CD14-positive monocyte (primary cell): ENCODE measurements around the gene ZC3HAV1. TPM values are rescaled to one million over a fixed set of nuclear protein-coding genes. Genes with fewer than 3 reads are reported as not detected.
"Not testable (repeated sequence)": the region's sequence is repeated elsewhere in the genome, so short reads cannot be mapped to it uniquely, and the experiment has no call there.

Experiments
- DNase-seq, 3 donors: peaks; one replicate each; pipeline ENCODE4 v3.0.0-alpha.2; 2011 to 2022
- H2AFZ ChIP-seq: 2 replicates; pipeline ENCODE4 v1.6.0; 2012; ENCODE audit warnings: mild to moderate bottlenecking, low read depth, low read length, inconsistent platforms; ENCODE audit not compliant: insufficient read depth, poor library complexity, severe bottlenecking
- H3K27ac ChIP-seq, 2 donors: 1 replicate in 1 of 2; 2 replicates in 1 of 2; pipeline ENCODE4 v1.5.1; 2012 to 2013; ENCODE audit warnings: low read length in 2 of 2, control low read depth in 1 of 2, inconsistent platforms in 1 of 2, low read depth in 1 of 2, mild to moderate bottlenecking in 1 of 2
- H3K27me3 ChIP-seq, 2 donors: one replicate each; pipeline versions ENCODE4 v1.6.0 to v1.6.1; 2011 to 2013; ENCODE audit warnings: low read length in 2 of 2; ENCODE audit not compliant: control insufficient read depth in 2 of 2, insufficient read depth in 2 of 2
- H3K36me3 ChIP-seq, 2 donors: replicated peaks in 1 of 2; 1 replicate in 1 of 2; 2 replicates in 1 of 2; pipeline versions ENCODE4 v1.5.1 to v1.6.1; 2012 to 2013; ENCODE audit warnings: low read length in 2 of 2, control low read depth in 1 of 2, inconsistent platforms in 1 of 2, mild to moderate bottlenecking in 1 of 2; ENCODE audit not compliant: insufficient read depth in 2 of 2, control insufficient read depth in 1 of 2
- H3K4me1 ChIP-seq, 2 donors: 1 replicate in 1 of 2; 2 replicates in 1 of 2; pipeline versions ENCODE4 v1.5.1 to v1.6.1; 2012 to 2013; ENCODE audit warnings: low read length in 2 of 2, control low read depth in 1 of 2, inconsistent platforms in 1 of 2, mild to moderate bottlenecking in 1 of 2, moderate library complexity in 1 of 2; ENCODE audit not compliant: insufficient read depth in 2 of 2, control insufficient read depth in 1 of 2
- H3K4me2 ChIP-seq: replicated peaks from 2 replicates; pipeline ENCODE3; 2012; ENCODE audit warnings: low read length, moderate library complexity, mild to moderate bottlenecking; ENCODE audit not compliant: poor library complexity, severe bottlenecking; ENCODE audit errors: extremely low read depth
- H3K4me3 ChIP-seq, 3 experiments: fragments of 200-600 bp in 1 of 3; sonication (generic) in 1 of 3; replicated peaks in 1 of 3; 1 replicate in 2 of 3; 2 replicates in 1 of 3; pipeline ENCODE4 v1.5.1; 2011 to 2013; ENCODE audit warnings: low read length in 3 of 3, mild to moderate bottlenecking in 3 of 3, control low read depth in 2 of 3, low read depth in 2 of 3, inconsistent platforms in 1 of 3, moderate library complexity in 1 of 3
- H3K79me2 ChIP-seq: 2 replicates; pipeline ENCODE4 v1.6.0; 2012; ENCODE audit warnings: mild to moderate bottlenecking, control low read depth, inconsistent platforms, low read length, moderate library complexity; ENCODE audit not compliant: insufficient read depth
- H3K9ac ChIP-seq: 2 replicates; pipeline ENCODE4 v1.6.0; 2017; ENCODE audit warnings: low read length, mild to moderate bottlenecking; ENCODE audit not compliant: insufficient read depth, poor library complexity, severe bottlenecking
- H3K9me3 ChIP-seq, 2 donors: replicated peaks in 1 of 2; 1 replicate in 1 of 2; 2 replicates in 1 of 2; pipeline versions ENCODE4 v1.5.1 to v1.6.1; 2012 to 2013; ENCODE audit warnings: low read length in 2 of 2, control low read depth in 1 of 2; ENCODE audit not compliant: control insufficient read depth in 1 of 2, insufficient read depth in 1 of 2
- H4K20me1 ChIP-seq: 2 replicates; pipeline ENCODE4 v1.6.0; 2012; ENCODE audit warnings: mild to moderate bottlenecking, low read length, control low read depth, moderate library complexity; ENCODE audit not compliant: insufficient read depth
- H3K27ac Mint-ChIP-seq, 7 donors: one replicate each; pipeline ENCODE4 v1.8.0; 2020; ENCODE audit warnings: mild to moderate bottlenecking in 7 of 7, mixed read lengths in 7 of 7, moderate library complexity in 6 of 7, inconsistent platforms in 2 of 7
- H3K27me3 Mint-ChIP-seq, 3 donors: one replicate each; pipeline ENCODE4 v1.8.0; 2021 to 2022; ENCODE audit warnings: low read depth in 3 of 3, mild to moderate bottlenecking in 3 of 3, mixed read lengths in 3 of 3, moderate library complexity in 3 of 3, inconsistent platforms in 1 of 3
- H3K36me3 Mint-ChIP-seq, 2 donors: one replicate each; pipeline ENCODE4 v1.8.0; 2020; ENCODE audit warnings: mixed read lengths in 2 of 2, inconsistent platforms in 1 of 2, mild to moderate bottlenecking in 1 of 2
- H3K4me1 Mint-ChIP-seq: one replicate; pipeline ENCODE4 v1.8.0; 2020; ENCODE audit warnings: mild to moderate bottlenecking, mixed read lengths
- H3K4me3 Mint-ChIP-seq, 2 donors: one replicate each; pipeline ENCODE4 v1.8.0; 2020; ENCODE audit warnings: mild to moderate bottlenecking in 2 of 2, mixed read lengths in 2 of 2, moderate library complexity in 1 of 2
- H3K9me3 Mint-ChIP-seq, 7 donors: one replicate each; pipeline ENCODE4 v1.8.0; 2020 to 2022; ENCODE audit warnings: mixed read lengths in 7 of 7, mild to moderate bottlenecking in 6 of 7, moderate library complexity in 6 of 7, inconsistent platforms in 2 of 7
- WGBS: methylation state at CpG from one replicate; pipeline ENCODE4 v1.1.5; 2013; ENCODE audit warnings: missing lambda C conversion rate; ENCODE audit not compliant: insufficient coverage; 5-methylcytosine and 5-hydroxymethylcytosine counted together
- intact Hi-C, 2 donors: fragments of 100-400 bp; cut with micrococcal nuclease; formaldehyde crosslinking; loops; one replicate each; pipeline versions ENCODE4 v1.15.0 to v1.15.1; 2023
- polyA plus RNA-seq, 3 donors: library from polyadenylated mRNA; depleted of rRNA in 1 of 3; unstranded in 2 of 3; stranded (reverse) in 1 of 3; fragments of 300-500 nt in 2 of 3; fragments of >200 nt in 1 of 3; fragmentation: Illumina TruSeq in 2 of 3; gene quantifications; 1 replicate in 2 of 3; 2 replicates in 1 of 3; pipeline ENCODE4 v1.2.3, GENCODE V29; 2012 to 2021
- TF ChIP-seq, protein P1 (sequence below): fragments of 200-600 bp; IDR thresholded peaks from one replicate; pipeline ENCODE4 v1.8.0; 2022; ENCODE audit warnings: antibody characterized with exemption, mild to moderate bottlenecking

ZC3HAV1 gene
- polyA plus RNA-seq, 3 donors = 20.7 to 30.2 (median 21.2) TPM

DNA sequence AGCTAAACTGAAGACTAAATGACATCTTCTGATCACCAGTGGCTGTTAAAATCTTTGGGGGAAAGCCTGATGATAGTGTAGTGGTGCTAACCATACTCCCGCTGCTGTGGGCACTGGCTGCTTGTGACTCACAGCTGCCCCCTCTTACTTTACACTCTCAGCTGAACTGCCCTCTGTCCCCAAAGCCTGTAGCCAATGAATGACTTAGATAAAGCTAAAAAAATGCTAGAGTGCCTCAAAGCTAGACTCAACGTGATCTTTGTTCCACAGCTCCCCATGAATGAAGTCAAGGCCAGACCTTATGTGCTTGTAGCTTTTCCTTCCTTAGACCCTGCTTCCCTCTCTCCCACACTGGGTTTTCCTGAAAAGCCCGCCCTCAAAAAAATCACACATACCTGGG lies 80.2 kb downstream of the ZC3HAV1 start:
- H3K4me2 ChIP-seq = no peak overlapping the region
- H3K27ac ChIP-seq = no peak overlapping the region
- no peaks in the 10 kb centered on the region for H3K4me1 ChIP-seq
- no peak for DNase-seq
- Mint-ChIP-seq H3K36me3 (peaks cover 10 to 22% of the 10 kb centered on the region in 2 donors), H3K9me3 (peaks cover 0 to 1% (median 0%) of the 10 kb centered on the region in 7 donors), H3K4me3 (no peak overlapping the region), H3K27me3 (peaks cover 0 to 3% (median 0%) of the 10 kb centered on the region in 3 donors), H3K4me1 (no peaks in the 10 kb centered on the region), H3K27ac (no peak overlapping the region)
- H3K36me3 ChIP-seq = no peaks in the 10 kb centered on the region
- H3K27me3 ChIP-seq = no peaks in the 10 kb centered on the region
- WGBS = 100% methylated on average over 1 of the region's 3 CpGs
- no peak overlapping the region for H2AFZ ChIP-seq
- no peak overlapping the region for H3K9ac ChIP-seq
- intact Hi-C loops = no loop called here
- H3K4me3 ChIP-seq = no peak overlapping the region
- TF ChIP-seq, protein P1, sequence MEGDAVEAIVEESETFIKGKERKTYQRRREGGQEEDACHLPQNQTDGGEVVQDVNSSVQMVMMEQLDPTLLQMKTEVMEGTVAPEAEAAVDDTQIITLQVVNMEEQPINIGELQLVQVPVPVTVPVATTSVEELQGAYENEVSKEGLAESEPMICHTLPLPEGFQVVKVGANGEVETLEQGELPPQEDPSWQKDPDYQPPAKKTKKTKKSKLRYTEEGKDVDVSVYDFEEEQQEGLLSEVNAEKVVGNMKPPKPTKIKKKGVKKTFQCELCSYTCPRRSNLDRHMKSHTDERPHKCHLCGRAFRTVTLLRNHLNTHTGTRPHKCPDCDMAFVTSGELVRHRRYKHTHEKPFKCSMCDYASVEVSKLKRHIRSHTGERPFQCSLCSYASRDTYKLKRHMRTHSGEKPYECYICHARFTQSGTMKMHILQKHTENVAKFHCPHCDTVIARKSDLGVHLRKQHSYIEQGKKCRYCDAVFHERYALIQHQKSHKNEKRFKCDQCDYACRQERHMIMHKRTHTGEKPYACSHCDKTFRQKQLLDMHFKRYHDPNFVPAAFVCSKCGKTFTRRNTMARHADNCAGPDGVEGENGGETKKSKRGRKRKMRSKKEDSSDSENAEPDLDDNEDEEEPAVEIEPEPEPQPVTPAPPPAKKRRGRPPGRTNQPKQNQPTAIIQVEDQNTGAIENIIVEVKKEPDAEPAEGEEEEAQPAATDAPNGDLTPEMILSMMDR = no peak
- H3K79me2 ChIP-seq = no peaks in the 10 kb centered on the region
- H3K9me3 ChIP-seq = no peaks in the 10 kb centered on the region
- no peaks in the 10 kb centered on the region for H4K20me1 ChIP-seq

DNA sequence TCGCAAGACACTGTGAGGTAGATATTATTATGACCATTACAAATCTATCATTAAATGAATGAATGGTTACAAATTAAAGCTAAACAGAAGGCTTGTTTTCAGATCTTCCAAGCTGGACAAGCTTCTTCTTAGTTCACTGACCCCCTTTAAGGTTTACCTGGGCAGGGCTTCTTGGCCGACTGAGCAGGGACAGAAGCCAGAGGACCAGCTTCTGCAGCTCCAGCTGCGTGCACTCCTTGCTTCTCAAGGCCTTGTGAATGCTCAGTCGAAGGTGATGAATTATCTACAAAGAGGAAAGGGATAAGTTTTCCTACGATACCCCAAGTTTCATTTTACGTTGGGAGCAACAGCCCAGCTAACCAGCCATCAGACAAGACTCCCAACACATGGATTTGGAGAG lies 83.0 kb downstream of the ZC3HAV1 start:
- intact Hi-C loops = no loop called here
- H3K27me3 Mint-ChIP-seq = peaks cover 0 to 2% (median 0%) of the 10 kb centered on the region in 3 donors
- 100% methylated on average over 2 of the region's 6 CpGs for WGBS
- peaks cover 10 to 20% of the 10 kb centered on the region in 2 donors for H3K36me3 Mint-ChIP-seq
- Histone ChIP-seq H3K36me3 (no peaks in the 10 kb centered on the region), H3K27me3 (no peaks in the 10 kb centered on the region), H4K20me1 (no peaks in the 10 kb centered on the region), H3K9ac (no peak overlapping the region), H3K4me3 (no peak overlapping the region), H3K27ac (no peak overlapping the region), H3K9me3 (no peaks in the 10 kb centered on the region), H2AFZ (no peak overlapping the region), H3K79me2 (no peaks in the 10 kb centered on the region), H3K4me1 (no peaks in the 10 kb centered on the region), H3K4me2 (no peak overlapping the region)
- DNase-seq = no peak
- H3K27ac Mint-ChIP-seq = no peak overlapping the region
- H3K4me3 Mint-ChIP-seq = no peak overlapping the region
- no peaks in the 10 kb centered on the region for H3K4me1 Mint-ChIP-seq
- TF ChIP-seq, protein P1 = no peak
- H3K9me3 Mint-ChIP-seq = peaks cover 0 to 1% (median 0%) of the 10 kb centered on the region in 7 donors

DNA sequence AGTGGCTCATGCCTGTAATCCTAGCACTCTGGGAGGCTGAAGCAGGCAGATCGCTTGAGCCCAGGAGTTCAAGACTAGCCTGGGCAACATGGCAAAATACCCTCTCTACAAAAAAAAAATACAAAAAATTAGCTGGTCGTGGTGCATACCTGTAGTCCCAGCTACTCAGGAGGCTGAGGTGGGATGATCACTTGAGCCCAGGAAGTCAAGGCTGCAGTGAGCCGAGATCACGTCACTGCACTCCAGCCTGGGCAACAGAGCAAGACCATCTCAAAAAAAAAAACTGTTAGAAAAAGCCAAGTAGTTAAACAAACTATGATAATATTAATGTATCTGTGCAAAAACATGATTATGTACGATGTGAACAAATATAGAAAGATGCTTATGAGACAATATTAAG lies 83.7 kb downstream of the ZC3HAV1 start:
- H2AFZ ChIP-seq, H3K9me3 ChIP-seq, H3K36me3 ChIP-seq, H3K9me3 Mint-ChIP-seq, H3K4me2 ChIP-seq, H3K4me1 Mint-ChIP-seq, H3K27ac ChIP-seq, H3K4me3 ChIP-seq, DNase-seq, intact Hi-C loops, H3K4me3 Mint-ChIP-seq, H3K9ac ChIP-seq, H3K27me3 ChIP-seq, H4K20me1 ChIP-seq, H3K27me3 Mint-ChIP-seq, H3K4me1 ChIP-seq, H3K79me2 ChIP-seq, H3K27ac Mint-ChIP-seq: not testable (repeated sequence)
- no CpG with 5 or more reads among the region's 5 CpGs for WGBS
- peaks cover 10 to 20% of the 10 kb centered on the region in 2 donors for H3K36me3 Mint-ChIP-seq
